ENCODE data around the gene TCEANC2.
"Not testable (repeated sequence)": the region's sequence is repeated elsewhere in the genome, so short reads cannot be mapped to it uniquely, and the experiment has no call there.

TCEANC2 gene

DNA sequence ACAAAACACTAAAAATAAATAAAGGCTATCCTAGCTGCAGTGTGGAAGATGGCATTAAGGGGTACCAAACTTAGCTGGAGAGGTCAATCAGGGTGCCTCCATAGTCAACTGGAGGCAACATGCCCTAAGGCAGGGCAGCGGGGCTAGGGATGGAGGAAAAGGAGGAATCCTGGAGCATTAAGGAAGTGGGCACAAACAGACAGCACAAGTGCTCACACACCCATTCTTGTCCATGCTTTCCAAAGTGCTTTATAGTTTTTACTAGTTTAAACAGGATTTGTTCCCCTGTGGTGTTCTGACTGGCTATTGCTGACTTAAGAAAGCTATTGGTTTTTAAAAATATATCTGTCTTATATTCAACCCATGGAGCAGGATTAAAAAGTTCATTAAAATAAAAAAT is 33.3 kb downstream of the TCEANC2 start:
- no peak for DNase-seq (ENCODE audit: low read depth, low spot score)

DNA sequence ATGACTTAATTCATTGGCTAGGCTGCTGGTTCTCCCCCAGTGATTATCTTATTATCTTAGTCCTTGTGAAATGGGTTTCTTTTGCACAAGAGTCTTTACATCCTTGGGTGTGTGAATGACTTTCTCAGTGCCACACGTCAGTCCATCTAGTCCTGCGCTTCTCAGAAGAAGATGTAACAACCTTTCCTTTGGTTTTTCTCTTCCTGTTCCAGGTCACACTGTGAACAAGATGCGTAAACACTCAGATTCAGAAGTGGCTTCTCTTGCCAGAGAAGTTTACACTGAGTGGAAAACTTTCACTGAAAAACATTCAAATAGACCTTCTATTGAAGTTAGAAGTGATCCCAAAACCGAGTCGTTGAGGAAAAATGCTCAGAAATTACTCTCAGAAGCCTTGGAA is 35.0 kb downstream of the TCEANC2 start:
- no peak for DNase-seq (ENCODE audit: low read depth, low spot score)

DNA sequence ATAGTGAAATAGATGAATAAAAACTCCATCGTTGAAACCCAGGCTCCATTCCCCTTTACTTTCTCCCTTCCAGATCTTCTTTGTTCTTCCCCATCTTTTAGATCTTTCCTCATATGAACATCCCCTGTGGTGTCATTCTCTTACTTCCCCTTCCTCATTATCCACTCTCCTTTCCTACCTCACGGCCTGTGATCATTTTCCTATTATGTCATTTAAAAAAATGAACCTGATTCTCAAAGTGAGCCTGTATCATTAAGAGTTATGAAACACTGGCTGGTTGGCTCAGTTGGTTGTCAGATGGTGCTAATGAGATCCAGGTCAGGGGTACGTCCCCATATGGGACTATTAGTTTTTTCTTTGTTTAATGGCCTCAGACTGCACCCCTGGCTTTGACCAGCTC is 38.3 kb downstream of the TCEANC2 start:
- no peak for DNase-seq (ENCODE audit: low read depth, low spot score)

DNA sequence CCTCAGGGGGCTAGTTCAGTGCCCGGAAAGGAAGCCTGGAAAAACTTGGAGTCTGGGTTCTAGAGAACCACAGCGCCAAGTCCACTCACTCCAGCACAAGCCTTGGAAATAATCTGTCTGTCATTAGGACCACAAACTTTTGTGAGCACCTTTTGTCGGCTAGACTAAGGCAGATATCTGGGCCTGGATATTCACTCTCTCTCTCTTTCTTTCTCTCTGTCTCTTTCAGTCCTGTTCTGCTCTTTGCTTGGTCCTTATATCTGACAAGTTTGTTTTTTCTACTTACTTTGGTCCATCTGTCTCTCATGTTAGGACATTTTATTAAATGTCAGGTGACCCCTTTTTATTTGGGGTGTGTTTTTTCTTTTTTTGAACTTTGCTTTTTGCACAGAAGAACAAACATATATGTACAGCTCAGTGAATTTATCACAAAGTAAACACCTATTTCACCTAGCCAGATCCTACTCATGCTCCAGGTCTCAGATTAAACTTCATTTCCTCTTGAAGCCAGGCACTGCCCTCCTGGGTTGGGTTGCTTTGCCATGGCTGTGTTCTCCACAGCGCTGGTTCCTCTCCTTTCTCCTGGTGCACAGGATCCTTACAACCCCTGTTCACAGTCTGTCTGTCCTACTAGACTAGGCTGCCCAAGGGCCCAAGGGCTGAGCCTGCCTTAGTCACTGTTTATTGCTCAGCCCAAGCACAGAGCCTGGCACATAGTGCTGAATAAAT is 40.8 kb downstream of the TCEANC2 start:
- no peak for DNase-seq (ENCODE audit: low read depth, low spot score)

DNA sequence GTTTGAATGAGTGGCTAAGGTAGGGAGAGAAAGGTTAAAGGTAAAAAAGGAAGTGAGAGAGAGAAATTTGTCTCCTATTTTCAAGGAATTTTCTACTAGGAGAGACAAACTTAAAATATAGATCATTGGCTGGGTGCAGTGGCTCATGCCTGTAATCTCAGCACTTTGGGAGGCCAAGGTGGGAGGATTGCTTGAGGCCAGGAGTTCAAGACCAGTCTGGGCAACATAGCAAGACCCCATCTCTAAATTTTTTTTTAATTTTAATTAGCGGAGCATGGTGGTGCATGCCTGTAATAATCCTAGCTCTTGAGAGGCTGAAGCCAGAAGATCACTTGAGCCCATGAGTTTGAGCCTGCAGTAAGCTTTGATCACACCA is 41.3 kb downstream of the TCEANC2 start:
- not testable (repeated sequence) for DNase-seq (ENCODE audit: low read depth, low spot score)

DNA sequence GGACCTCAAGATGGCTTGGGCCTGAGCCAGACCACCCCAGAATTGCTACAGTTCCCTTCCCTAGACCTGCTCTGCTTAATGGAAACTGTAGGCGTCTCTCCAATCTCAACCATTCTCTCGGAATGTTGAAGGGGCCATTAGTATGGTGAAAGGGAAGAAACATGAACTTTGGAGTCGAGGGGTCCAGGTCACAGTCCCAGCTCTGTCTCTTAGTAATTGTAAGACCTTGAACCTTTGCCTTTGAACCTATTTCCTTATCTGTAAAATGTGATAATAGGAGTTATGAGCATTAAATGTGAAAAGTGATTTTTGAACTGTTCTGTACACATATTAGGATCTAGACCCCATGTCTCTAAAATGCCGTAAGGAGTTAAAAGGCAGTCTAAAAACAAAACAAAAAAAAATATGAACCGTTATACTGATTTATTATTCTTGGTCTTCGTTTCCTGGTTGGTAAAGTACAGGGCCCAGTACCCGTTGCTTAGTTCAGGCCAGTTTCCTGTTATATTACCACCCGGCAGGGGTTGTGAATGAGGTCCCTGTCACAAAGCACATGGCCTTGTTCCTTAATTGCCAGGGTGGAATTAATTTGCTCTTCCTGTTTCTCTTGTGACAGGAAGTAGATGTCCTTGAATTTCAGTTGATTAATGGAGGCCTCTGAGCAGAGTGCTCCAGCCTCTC is 42.3 kb downstream of the TCEANC2 start:
- DNase-seq (ENCODE audit: low read depth, low spot score): no peak

DNA sequence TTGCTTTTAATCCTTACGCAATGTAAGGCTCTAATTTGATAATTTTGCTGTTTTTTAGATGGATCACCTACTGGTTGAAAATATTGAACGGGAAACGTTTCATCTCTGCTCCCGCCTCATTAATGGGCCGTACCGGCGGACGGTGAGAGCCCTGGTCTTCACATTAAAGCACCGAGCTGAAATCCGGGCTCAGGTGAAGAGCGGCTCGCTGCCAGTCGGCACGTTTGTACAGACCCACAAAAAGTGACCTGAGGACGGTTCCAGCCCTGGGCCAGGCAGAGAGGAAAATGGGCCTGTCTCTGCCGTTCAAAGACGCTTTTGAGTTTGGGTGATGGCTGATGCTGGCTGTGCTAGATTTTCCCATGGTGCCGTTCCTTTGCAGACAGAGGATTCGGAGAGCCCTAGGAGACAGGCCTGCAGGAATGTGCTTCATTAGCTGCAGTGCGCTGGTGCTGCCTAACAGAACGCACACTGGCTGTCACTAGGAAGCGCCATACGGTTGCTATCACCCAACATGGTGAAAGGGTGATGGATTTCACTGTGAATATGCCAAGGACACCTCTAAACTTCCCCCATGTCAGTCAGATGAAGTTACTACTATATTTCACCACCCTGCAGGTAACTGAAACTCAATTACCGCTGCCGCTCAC is 42.9 kb downstream of the TCEANC2 start:
- DNase-seq (ENCODE audit: low read depth, low spot score): no peak

DNA sequence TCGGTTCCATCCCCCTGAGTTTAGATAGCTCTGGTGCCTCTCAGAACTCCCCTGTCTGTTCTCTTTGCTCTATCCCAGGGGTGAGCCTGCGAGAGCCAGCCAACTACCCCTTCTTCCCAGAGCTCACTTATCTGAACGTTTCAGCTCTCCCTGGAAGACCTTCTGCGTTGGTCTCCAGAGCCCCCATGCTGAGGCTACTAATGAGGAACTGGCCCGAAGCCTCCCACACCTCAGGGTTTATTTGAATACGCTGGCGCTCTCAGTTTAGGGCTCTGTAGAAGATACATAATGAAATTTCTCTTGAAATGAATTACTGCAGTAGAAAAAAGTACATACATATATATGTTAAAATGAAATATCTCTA is 43.5 kb downstream of the TCEANC2 start:
- no peak for DNase-seq (ENCODE audit: low read depth, low spot score)

DNA sequence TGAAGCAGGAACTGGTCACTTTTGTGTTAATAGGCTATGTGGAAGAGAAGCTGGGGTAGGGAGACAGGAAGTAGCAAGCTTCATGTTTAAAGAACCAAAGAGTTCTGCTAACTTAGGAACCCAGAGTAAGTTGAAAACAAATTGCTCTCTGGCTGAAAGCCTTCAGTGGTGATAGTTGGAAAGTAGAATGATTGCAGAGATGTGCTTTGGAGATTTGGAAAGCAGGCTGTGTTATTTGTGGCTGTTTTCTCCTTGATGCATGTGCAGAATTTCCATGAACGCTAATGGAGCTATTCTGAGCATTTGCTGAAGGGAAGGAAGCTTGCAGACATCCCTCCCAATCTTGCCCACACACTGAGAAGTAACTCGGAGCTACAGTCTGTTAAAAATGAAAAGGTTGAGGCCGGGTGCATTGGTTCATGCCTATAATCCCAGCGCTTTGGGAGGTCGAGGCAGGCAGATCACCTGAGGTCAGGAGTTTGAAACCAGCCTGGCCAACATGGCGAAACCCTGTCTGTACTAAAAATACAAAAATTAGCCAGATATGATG is 45.7 kb downstream of the TCEANC2 start:
- no peak for DNase-seq (ENCODE audit: low read depth, low spot score)

DNA sequence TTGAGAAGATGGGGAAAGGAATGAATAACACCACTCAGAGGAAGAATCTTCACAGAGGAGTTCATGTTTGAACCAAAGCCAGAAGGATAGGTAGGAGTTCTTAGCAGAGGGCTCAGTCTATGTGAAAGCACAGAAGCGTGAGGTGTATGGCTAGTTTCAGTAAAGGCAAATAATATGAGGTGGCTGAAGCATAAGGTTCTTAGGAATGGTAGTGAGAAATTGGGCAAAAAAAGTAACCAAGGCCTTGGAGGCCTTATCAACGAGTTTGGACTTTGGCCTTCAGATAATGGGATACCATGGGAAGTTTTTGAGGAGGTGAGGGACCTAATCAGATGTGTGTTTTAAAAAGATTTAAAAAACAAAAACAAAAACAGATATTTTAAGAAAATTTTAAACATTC is 47.1 kb downstream of the TCEANC2 start:
- no peak for DNase-seq (ENCODE audit: low read depth, low spot score)

DNA sequence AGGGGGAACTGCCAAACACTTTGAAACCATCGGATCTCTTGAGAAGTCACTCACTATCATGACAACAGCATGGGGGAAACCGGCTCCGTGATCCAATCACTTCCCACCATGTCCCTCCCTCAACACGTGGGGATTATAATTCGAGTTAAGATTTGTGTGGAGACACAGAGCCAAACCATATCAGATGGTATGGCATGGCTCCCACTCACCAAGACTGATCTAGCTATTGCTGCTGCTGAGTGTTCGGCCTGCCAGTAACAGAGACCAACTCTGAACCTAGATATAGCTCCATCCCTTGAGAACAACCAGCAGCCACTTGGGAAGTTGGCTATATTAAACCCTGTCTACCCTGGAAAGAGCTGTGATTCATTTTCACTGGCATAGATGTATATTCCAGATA is 50.0 kb downstream of the TCEANC2 start:
- DNase-seq (ENCODE audit: low read depth, low spot score): no peak

DNA sequence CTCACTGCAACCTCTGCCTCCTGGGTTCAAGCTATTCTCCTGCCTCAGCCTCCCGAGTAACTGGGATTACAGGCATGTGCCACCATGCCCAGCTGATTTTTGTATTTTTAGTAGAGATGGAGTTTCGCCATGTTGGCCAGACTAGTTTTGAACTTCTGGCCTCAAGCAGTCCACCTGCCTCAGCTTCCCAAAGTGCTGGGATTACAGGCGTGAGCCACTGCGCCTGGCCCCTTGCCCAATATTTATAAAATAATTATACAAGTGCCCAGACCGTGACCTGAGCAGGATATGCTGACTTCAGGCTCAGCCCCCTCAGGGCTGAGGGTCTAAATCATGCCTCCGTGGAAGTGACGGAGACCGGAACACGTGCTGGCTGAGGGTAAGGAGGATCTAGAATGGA is 51.2 kb downstream of the TCEANC2 start:
- not testable (repeated sequence) for DNase-seq (ENCODE audit: low read depth, low spot score)

DNA sequence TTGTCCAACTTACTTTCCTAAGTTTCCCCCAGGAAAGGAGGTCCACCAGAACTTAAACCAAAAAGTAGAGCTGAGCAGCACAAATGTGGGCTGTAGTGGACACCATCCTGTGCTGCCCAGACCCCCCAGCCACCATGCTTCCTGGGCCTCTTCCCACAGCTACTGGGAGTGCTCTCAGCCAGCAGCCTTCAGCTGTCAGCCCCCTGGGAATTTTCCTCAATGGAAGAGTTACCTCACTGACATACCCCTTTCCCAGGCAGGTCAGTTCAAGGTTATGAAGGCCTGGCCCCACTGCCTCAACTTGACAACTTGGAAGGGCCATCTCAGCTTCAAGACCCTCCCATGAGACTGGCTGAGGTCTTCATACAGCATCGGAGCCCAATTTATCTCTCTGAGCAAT is 51.7 kb downstream of the TCEANC2 start:
- DNase-seq (ENCODE audit: low read depth, low spot score): no peak

DNA sequence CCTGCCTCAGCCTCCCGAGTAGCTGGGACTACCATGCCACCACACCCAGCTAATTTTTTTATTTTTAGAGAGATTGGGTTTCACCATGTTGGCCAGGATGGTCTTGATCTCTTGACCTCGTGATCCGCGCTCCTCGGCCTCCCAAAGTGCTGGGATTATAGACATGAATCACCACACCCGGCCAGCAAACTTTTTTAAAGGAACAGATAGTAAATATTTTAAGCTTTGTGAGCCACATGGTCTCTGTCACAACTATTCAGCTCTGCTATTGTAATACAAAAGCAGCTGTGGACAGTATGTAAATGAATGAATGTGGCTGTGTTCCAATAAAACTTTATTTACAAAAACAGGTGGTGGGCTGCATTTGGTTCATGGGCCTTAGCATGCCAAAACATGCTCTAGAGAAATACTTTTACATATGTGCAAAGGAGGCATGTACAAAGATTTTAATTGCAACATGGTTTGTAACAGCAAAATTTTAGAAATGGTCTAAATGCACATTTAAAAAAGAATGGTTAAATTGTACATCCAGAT is 52.4 kb downstream of the TCEANC2 start:
- no peak for DNase-seq (ENCODE audit: low read depth, low spot score)

DNA sequence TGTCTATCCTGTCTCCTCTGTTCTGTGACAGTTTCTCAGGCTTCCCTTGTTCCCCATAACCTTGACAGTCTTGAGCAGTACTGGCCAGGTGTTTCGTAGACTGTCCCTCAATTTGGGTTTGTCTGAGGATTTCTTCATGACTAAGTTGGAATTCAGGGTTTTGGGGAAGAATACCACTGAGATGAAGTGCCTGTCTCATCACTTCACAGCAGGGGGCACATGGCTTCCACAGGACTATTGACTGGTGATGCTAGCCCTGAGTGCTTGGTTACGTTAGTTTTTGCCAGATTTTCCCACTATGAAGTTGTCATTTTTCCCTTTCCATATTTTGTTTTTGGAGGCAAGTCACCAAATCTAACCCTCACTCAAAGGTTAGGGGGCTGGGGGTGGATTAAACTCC is 53.7 kb downstream of the TCEANC2 start:
- DNase-seq (ENCODE audit: low read depth, low spot score): no peak

DNA sequence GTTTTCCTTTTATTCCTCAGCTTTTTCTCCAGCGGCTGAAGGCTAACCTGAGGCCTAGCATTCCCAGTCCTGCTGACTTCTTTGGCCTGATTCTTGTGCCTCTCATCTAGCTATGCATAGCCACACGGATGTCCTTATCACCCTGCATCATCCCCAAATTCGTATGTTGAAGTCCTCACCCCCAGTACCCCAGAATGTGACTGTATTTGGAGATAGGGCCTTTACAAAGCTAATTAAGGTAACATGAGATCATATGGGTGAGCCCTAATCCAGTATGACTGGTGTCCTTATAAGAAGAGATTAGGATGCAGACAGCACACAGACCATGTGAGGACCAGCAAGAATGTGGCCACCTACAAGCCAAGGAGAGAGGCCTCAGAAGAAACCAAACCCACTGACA is 54.7 kb downstream of the TCEANC2 start:
- no peak for DNase-seq (ENCODE audit: low read depth, low spot score)

DNA sequence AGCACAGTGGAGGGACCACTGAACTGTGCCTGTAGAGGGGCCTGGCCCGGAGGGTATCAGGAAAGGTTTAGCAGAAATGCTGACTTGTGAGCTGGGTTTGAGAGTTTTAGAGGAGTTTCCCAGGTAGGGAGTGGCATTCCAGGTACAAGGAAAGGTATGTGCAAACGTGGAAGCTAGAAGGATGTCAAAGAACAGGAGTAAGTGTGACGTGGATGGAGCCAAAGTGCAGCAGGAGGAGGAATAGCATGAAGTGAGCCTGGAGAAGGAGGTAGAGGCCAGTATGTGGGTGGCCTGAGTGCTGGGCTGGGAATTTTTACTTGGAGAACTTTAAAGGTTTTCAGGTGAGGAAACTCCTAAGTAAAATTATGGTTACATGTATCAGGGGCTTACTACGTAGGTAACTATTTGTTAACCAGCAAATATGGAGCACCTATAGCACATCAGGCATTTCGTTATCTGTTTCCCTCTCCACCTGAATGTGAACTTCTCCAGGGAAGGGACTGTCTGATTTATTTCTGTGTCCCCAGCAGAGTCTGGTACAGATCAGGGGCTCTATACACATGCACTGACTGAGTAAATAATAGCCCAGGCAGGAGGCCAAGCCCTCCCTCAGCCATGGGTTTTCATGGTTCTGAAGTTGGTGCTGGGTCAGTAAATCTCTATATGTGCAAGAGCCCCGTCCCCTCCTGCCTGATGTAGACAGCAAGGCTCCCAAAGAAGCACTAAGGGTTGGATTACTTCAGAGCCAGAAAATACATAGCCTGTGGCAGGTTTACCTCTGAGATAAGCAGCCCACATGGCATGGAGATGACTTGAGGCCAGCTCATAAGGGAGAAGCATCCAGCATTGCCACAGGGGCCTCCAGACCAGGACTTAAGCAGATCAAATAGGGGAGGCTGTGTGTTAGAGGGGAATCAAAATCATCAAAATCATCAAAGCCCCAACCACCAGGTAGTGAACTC is 56.0 kb downstream of the TCEANC2 start:
- DNase-seq (ENCODE audit: low read depth, low spot score): no peak

DNA sequence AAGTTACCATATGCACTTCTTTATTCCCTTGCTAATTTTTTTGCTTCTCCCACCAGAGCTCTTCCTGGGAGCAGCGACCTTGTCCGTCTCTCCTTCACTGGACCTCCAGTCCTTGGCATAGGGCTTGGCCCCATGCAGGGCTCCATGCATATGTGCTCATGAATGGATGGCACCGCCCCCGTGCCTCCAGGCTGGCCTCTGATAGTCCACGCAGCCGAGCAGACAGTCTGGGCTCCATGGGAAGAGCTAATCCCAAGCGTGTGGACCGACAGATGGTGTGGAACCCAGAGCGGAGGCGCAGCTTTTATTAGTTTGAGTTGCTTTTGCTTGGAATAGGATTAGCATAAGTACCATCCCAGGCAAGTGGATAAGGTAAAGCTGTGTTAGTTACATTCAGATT is 57.6 kb downstream of the TCEANC2 start:
- DNase-seq (ENCODE audit: low read depth, low spot score): no peak

DNA sequence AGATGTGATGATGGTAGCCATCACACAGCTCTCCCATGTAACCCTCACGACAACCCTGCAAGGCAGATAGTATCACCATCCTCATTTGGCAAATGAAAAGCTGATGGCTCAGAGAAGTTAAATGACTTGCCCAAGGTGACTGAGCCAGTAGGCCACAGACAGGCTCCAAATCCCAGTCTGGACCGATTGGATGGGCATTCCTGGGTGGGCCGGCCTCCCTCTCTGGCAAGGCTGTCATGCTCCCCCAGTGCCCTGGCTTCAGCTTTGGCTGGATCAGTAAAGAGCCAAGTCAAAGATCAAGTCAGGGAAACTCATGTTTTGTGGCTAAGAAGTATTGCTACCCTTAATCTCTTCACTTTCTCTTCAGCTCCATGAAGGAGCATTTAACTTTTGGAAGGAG is 58.2 kb downstream of the TCEANC2 start:
- no peak for DNase-seq (ENCODE audit: low read depth, low spot score)

DNA sequence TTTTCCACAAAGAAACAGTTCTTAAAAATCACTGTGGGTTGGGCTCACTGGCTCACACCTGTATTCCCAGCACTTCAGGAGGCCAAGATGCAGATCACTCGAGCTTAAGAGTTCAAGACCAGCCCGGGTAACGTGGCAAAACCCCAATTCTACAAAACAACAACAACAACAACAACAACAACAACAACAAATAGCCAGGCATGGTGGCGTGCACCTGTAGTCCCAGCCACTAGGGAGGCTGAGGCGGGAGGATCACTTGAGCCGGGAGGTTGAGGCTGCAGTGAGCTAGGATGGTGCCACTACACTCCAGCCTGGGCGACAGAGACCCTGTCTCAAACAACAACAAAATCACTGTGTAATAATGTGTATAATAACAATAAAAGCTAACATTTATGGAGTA is 58.6 kb downstream of the TCEANC2 start:
- no peak for DNase-seq (ENCODE audit: low read depth, low spot score)

DNA sequence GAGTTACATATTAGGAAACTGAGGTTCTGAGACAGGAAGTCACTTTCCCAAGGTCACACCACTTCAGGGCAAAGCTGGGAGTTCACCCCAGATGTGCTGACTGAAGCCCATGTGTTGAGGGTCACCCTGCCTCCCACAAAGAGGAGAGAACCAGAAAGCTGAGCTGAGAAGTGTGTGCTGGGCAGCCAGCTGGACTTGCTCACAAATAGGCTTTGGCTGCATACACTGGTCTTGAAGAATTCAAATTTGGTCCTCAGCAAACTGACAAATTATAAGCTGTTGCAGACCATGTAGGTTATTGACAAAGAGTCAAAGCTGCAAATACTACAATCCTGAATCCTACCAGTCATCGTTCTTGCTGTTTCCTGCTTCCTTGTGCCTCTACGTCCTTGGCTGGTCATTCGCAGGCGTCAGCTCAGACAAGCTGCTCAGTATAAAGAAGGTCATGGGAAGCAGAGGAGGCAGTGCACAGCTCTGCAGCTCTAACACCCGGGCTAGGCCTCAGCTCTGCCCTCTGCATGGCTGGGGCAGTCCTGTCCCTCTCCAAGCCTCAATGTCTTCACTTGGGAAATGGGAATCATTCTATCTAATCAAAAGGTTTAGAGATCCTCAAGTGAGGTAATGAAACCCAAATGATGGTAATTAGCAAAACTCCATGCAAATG is 59.4 kb downstream of the TCEANC2 start:
- DNase-seq (ENCODE audit: low read depth, low spot score): no peak

Measured in activated naive CD8-positive, alpha-beta T cell treated with anti-CD3 and anti-CD28 coated beads, Interleukin-2, amount 50 U/mL, for 16 hours (primary cell).